NCI-H2029 (cell line): ENCODE measurements around the gene MAP1S.
A peak's percentile ranks its signal among the peaks of the same experiment; 100 is the strongest.

Experiments
- DNase-seq: peaks from one replicate; lab custom pipeline; 2025; lab: John Stamatoyannopoulos, UW

MAP1S gene

GRCh38 chr19:17688853-17689595, 30.3 kb upstream of the MAP1S start:
- no peak for DNase-seq

- DNase-seq: no peak
These were observed 26.7 kb upstream of the MAP1S start for GRCh38 chr19:17692566-17692965.

- DNase-seq: no peak
These were observed 24.1 kb upstream of the MAP1S start for GRCh38 chr19:17695198-17695597.

GRCh38 chr19:17703824-17704463, 15.3 kb upstream of the MAP1S start:
- DNase-seq: no peak

GRCh38 chr19:17706750-17707181, 12.5 kb upstream of the MAP1S start:
- DNase-seq: peak; percentile 31

- no peak for DNase-seq
These were observed 7.4 kb upstream of the MAP1S start for GRCh38 chr19:17711851-17712250.

GRCh38 chr19:17716309-17716929, 2.9 kb upstream of the MAP1S start:
- no peak for DNase-seq

- DNase-seq: no peak
These were observed 732 bp upstream of the MAP1S start for GRCh38 chr19:17718550-17718946.

GRCh38 chr19:17719730-17720400, 585 bp downstream of the MAP1S start:
- DNase-seq: peak; percentile 51

GRCh38 chr19:17720440-17720839, 1.2 kb downstream of the MAP1S start:
- no peak for DNase-seq

GRCh38 chr19:17721111-17721628, 1.9 kb downstream of the MAP1S start:
- no peak for DNase-seq

GRCh38 chr19:17721821-17722220, 2.5 kb downstream of the MAP1S start:
- no peak for DNase-seq

GRCh38 chr19:17722655-17723240, 3.5 kb downstream of the MAP1S start:
- DNase-seq: no peak

GRCh38 chr19:17724655-17725054, 5.4 kb downstream of the MAP1S start:
- DNase-seq: no peak

GRCh38 chr19:17725422-17726078, 6.3 kb downstream of the MAP1S start:
- no peak for DNase-seq

GRCh38 chr19:17726136-17726741, 7.0 kb downstream of the MAP1S start:
- no peak for DNase-seq

- no peak for DNase-seq
These were observed 7.9 kb downstream of the MAP1S start for GRCh38 chr19:17726964-17727773.

GRCh38 chr19:17727843-17728242, 8.6 kb downstream of the MAP1S start:
- no peak for DNase-seq

- DNase-seq: no peak
These were observed 13.8 kb downstream of the MAP1S start for GRCh38 chr19:17733127-17733526.

GRCh38 chr19:17734146-17734545, 14.9 kb downstream of the MAP1S start:
- no peak for DNase-seq
